HepG2 (cell line): ENCODE results near the gene CYB5R2.

Experiments
- DPF2 ChIP-seq: sonication (generic); formaldehyde crosslinking; IDR thresholded peaks from 2 replicates; pipeline ENCODE4 v1.4.0; 2020; ENCODE audit warnings: mild to moderate bottlenecking, low read depth, missing genetic modification reagents, borderline replicate concordance
- JUND ChIP-seq: sonication (generic); formaldehyde crosslinking; IDR thresholded peaks from 2 replicates; pipeline ENCODE4 v1.8.0; 2022; ENCODE audit warnings: mild to moderate bottlenecking, missing genetic modification reagents
- MAFK ChIP-seq, 2 experiments: IDR thresholded peaks in 1 of 2; conservative IDR thresholded peaks in 1 of 2; 2 replicates each; pipeline ENCODE4 v1.6.1; 2011; ENCODE audit warnings: improper control_type of control experiment in 2 of 2, low read length in 2 of 2
- MEIS1 ChIP-seq: sonication (generic); formaldehyde crosslinking; IDR thresholded peaks from 2 replicates; pipeline ENCODE4 v1.9.0; 2021; ENCODE audit warnings: mild to moderate bottlenecking, missing genetic modification reagents, moderate library complexity, borderline replicate concordance
- MXD4 ChIP-seq: IDR thresholded peaks from 2 replicates; pipeline ENCODE4 v1.6.1; 2016; ENCODE audit warnings: mild to moderate bottlenecking, missing biosample characterization, missing genetic modification reagents
- NR1H2 ChIP-seq: sonication (generic); formaldehyde crosslinking; IDR thresholded peaks from 2 replicates; pipeline ENCODE4 v1.8.1; 2022; ENCODE audit warnings: low read depth, missing genetic modification reagents, borderline replicate concordance
- POLR2AphosphoS5 ChIP-seq: IDR thresholded peaks from 2 replicates; pipeline ENCODE4 v1.6.1; 2012; ENCODE audit warnings: low read depth, low read length
- RAD51 ChIP-seq: fragments of 450-650 bp; IDR thresholded peaks from 2 replicates; pipeline ENCODE4 v1.6.1; 2016; ENCODE audit warnings: borderline replicate concordance
- STAT5B ChIP-seq: sonication (generic); formaldehyde crosslinking; IDR thresholded peaks from 2 replicates; pipeline ENCODE4 v1.4.0; 2020; ENCODE audit warnings: missing genetic modification reagents
- TCF12 ChIP-seq, 2 experiments: fragments of 450-650 bp in 1 of 2; sonication (generic) in 1 of 2; formaldehyde crosslinking in 1 of 2; IDR thresholded peaks; 2 replicates each; pipeline versions ENCODE4 v1.6.1 to v1.8.0; 2017 to 2022; ENCODE audit warnings: antibody characterized with exemption in 1 of 2, mild to moderate bottlenecking in 1 of 2, missing genetic modification reagents in 1 of 2, moderate library complexity in 1 of 2
- TRIM22 ChIP-seq: fragments of 450-650 bp; IDR thresholded peaks from 2 replicates; pipeline ENCODE4 v1.6.1; 2017
- ZBTB26 ChIP-seq: IDR thresholded peaks from 2 replicates; pipeline ENCODE4 v1.6.1; 2016; ENCODE audit warnings: missing compliant biosample characterization, missing genetic modification reagents, borderline replicate concordance
- ZNF512 ChIP-seq: sonication (generic); formaldehyde crosslinking; IDR thresholded peaks from 2 replicates; pipeline ENCODE4 v1.4.0; 2020; ENCODE audit warnings: mild to moderate bottlenecking, missing genetic modification reagents
- ZSCAN9 ChIP-seq: IDR thresholded peaks from 2 replicates; pipeline ENCODE4 v1.6.1; 2016; ENCODE audit warnings: borderline replicate concordance

GRCh38 chr11:7671347-7672215 is 1.7 kb downstream of the CYB5R2 start:
- TF ChIP-seq RAD51 (no peak), POLR2AphosphoS5 (no peak), NR1H2 (CRISPR knock-in tag) (no peak), ZSCAN9 (CRISPR knock-in tag) (no peak), STAT5B (no peak), ZNF512 (CRISPR knock-in tag) (no peak), DPF2 (CRISPR knock-in tag) (no peak), JUND (CRISPR knock-in tag) (no peak), TCF12 (IDR thresholded peaks at IDR 0.05) (no peak), TCF12 (CRISPR knock-in tag; IDR thresholded peaks at IDR 0.05) (no peak), MAFK (conservative IDR thresholded peaks at IDR 0.05 in 1 of 2, IDR thresholded peaks at IDR 0.05 in 1 of 2; ENCODE audit: low read length in 2 of 2) (no peak), TRIM22 (no peak), ZBTB26 (CRISPR knock-in tag) (no peak), MXD4 (CRISPR knock-in tag) (no peak), MEIS1 (CRISPR knock-in tag) (no peak)
